SJCRH30 (cell line): ENCODE measurements around the gene SSBP3. TPM values are rescaled to one million over a fixed set of nuclear protein-coding genes. Genes with fewer than 3 reads are reported as not detected.
"Not testable (repeated sequence)": the region's sequence is repeated elsewhere in the genome, so short reads cannot be mapped to it uniquely, and the experiment has no call there.

Source experiments
- DNase-seq, 2 experiments: peaks; one replicate each; pipeline ENCODE4 v3.0.0-alpha.2; 2015 to 2020
- H3K27ac ChIP-seq: fragments of 250-450 bp; sonication (Bioruptor Pico); 2 replicates; pipeline ENCODE4 v1.5.1; 2020; ENCODE audit warnings: mild to moderate bottlenecking, moderate library complexity
- H3K27me3 ChIP-seq: fragments of 250-450 bp; sonication (Bioruptor Pico); 2 replicates; pipeline ENCODE4 v1.5.1; 2020; ENCODE audit warnings: mild to moderate bottlenecking, moderate library complexity
- H3K36me3 ChIP-seq: fragments of 250-450 bp; sonication (Bioruptor Pico); 2 replicates; pipeline ENCODE4 v1.5.1; 2020; ENCODE audit warnings: mild to moderate bottlenecking, moderate library complexity
- H3K4me1 ChIP-seq: fragments of 250-450 bp; sonication (Bioruptor Pico); 2 replicates; pipeline ENCODE4 v1.5.1; 2020; ENCODE audit warnings: mild to moderate bottlenecking, moderate library complexity
- H3K4me3 ChIP-seq: fragments of 250-450 bp; sonication (Bioruptor Pico); 2 replicates; pipeline ENCODE4 v1.5.1; 2020; ENCODE audit warnings: mild to moderate bottlenecking, moderate library complexity
- H3K9me3 ChIP-seq: fragments of 250-450 bp; sonication (Bioruptor Pico); replicated peaks from 2 replicates; pipeline ENCODE4 v1.5.1; 2020; ENCODE audit warnings: mild to moderate bottlenecking, moderate library complexity
- total RNA-seq: library from RNA; depleted of rRNA; stranded (reverse); fragments of >200 nt; shearing (Covaris generic); gene quantifications from 2 replicates; pipeline ENCODE4 v1.2.3, GENCODE V29; 2014; rRNA removed

Gene SSBP3
- total RNA-seq = 27.0 and 32.1 TPM in 2 replicates

GRCh38 chr1:54406339-54407153 is at the start of gene SSBP3:
TSS of gene SSBP3 (minus strand) at chr1:54406394.
- Histone ChIP-seq H3K36me3 (0 out of 2 replicates have a peak, but pooled peaks cover 3% of the 10 kb centered on the region), H3K9me3 (no peaks in the 10 kb centered on the region), H3K4me1 (peaks cover 9% of the 10 kb centered on the region), H3K27ac (no peak within 1 kb of the TSS; the same call in 1 of the 2 replicates), H3K27me3 (no peaks in the 10 kb centered on the region), H3K4me3 (peak within 1 kb of the TSS; percentile 96)
- DNase-seq = peak; percentile 91 to 93

- H3K36me3 ChIP-seq = no peaks in the 10 kb centered on the region
- H3K27ac ChIP-seq = no peak overlapping the region
- H3K9me3 ChIP-seq = peaks cover 6% of the 10 kb centered on the region; the same call in 1 of the 2 replicates
- no peaks in the 10 kb centered on the region for H3K27me3 ChIP-seq
- no peak for DNase-seq
- H3K4me3 ChIP-seq = no peak overlapping the region
- H3K4me1 ChIP-seq = peaks cover 5% of the 10 kb centered on the region; the same call in 1 of the 2 replicates
Measured at GRCh38 chr1:54453509-54453908, 47.3 kb upstream of the SSBP3 start.

- Histone ChIP-seq H3K27ac (no peak overlapping the region), H3K4me3 (no peak overlapping the region), H3K9me3 (peaks cover 6% of the 10 kb centered on the region; the same call in 1 of the 2 replicates), H3K4me1 (peaks cover 5% of the 10 kb centered on the region; the same call in 1 of the 2 replicates), H3K36me3 (no peaks in the 10 kb centered on the region), H3K27me3 (no peaks in the 10 kb centered on the region)
- no peak for DNase-seq
Measured at GRCh38 chr1:54453022-54453421, 46.8 kb upstream of the SSBP3 start.

GRCh38 chr1:54449431-54449830 is 43.2 kb upstream of the SSBP3 start:
- not testable (repeated sequence) for H3K9me3 ChIP-seq, H3K4me3 ChIP-seq, H3K27me3 ChIP-seq, H3K4me1 ChIP-seq, H3K36me3 ChIP-seq, DNase-seq, H3K27ac ChIP-seq

GRCh38 chr1:54448801-54449200 is 42.6 kb upstream of the SSBP3 start:
- not testable (repeated sequence) for H3K27ac ChIP-seq, H3K4me3 ChIP-seq, DNase-seq, H3K4me1 ChIP-seq, H3K9me3 ChIP-seq, H3K27me3 ChIP-seq, H3K36me3 ChIP-seq

- not testable (repeated sequence) for H3K27ac ChIP-seq, H3K4me1 ChIP-seq, H3K36me3 ChIP-seq, H3K4me3 ChIP-seq, DNase-seq, H3K9me3 ChIP-seq, H3K27me3 ChIP-seq
Measured at GRCh38 chr1:54447081-54447480, 40.9 kb upstream of the SSBP3 start.

GRCh38 chr1:54442185-54442584 is 36.0 kb upstream of the SSBP3 start:
- Histone ChIP-seq H3K4me3 (no peak overlapping the region), H3K27me3 (no peaks in the 10 kb centered on the region), H3K4me1 (no peaks in the 10 kb centered on the region), H3K27ac (no peak overlapping the region), H3K9me3 (no peaks in the 10 kb centered on the region), H3K36me3 (no peaks in the 10 kb centered on the region)
- DNase-seq = peak in 1 of 2 experiments; percentile 36

GRCh38 chr1:54439550-54440223 is 33.5 kb upstream of the SSBP3 start:
- no peaks in the 10 kb centered on the region for H3K36me3 ChIP-seq
- no peak overlapping the region for H3K27ac ChIP-seq
- no peaks in the 10 kb centered on the region for H3K27me3 ChIP-seq
- no peaks in the 10 kb centered on the region for H3K4me1 ChIP-seq
- DNase-seq = peak in 1 of 2 experiments; percentile 27
- H3K9me3 ChIP-seq = no peaks in the 10 kb centered on the region
- no peak overlapping the region for H3K4me3 ChIP-seq

GRCh38 chr1:54437783-54438182 is 31.6 kb upstream of the SSBP3 start:
- Histone ChIP-seq H3K36me3 (no peaks in the 10 kb centered on the region), H3K27me3 (no peaks in the 10 kb centered on the region), H3K9me3 (no peaks in the 10 kb centered on the region), H3K27ac (no peak overlapping the region), H3K4me3 (no peak overlapping the region), H3K4me1 (no peaks in the 10 kb centered on the region)
- no peak for DNase-seq

GRCh38 chr1:54436826-54437225 is 30.6 kb upstream of the SSBP3 start:
- no peak overlapping the region for H3K4me3 ChIP-seq
- DNase-seq = no peak
- H3K36me3 ChIP-seq = no peaks in the 10 kb centered on the region
- H3K9me3 ChIP-seq = no peaks in the 10 kb centered on the region
- H3K27ac ChIP-seq = no peak overlapping the region
- no peaks in the 10 kb centered on the region for H3K4me1 ChIP-seq
- H3K27me3 ChIP-seq = no peaks in the 10 kb centered on the region

- H3K27ac ChIP-seq = no peak overlapping the region
- no peaks in the 10 kb centered on the region for H3K4me1 ChIP-seq
- H3K4me3 ChIP-seq = no peak overlapping the region
- H3K9me3 ChIP-seq = no peaks in the 10 kb centered on the region
- no peaks in the 10 kb centered on the region for H3K36me3 ChIP-seq
- no peak for DNase-seq
- no peaks in the 10 kb centered on the region for H3K27me3 ChIP-seq
Measured at GRCh38 chr1:54429838-54430237, 23.6 kb upstream of the SSBP3 start.

- no peaks in the 10 kb centered on the region for H3K36me3 ChIP-seq
- H3K4me1 ChIP-seq = no peaks in the 10 kb centered on the region
- no peaks in the 10 kb centered on the region for H3K9me3 ChIP-seq
- no peak for DNase-seq
- no peaks in the 10 kb centered on the region for H3K27me3 ChIP-seq
- no peak overlapping the region for H3K27ac ChIP-seq
- H3K4me3 ChIP-seq = no peak overlapping the region
Measured at GRCh38 chr1:54428837-54429518, 22.8 kb upstream of the SSBP3 start.

- DNase-seq = no peak
- Histone ChIP-seq H3K4me1 (no peaks in the 10 kb centered on the region), H3K4me3 (no peak overlapping the region), H3K27me3 (no peaks in the 10 kb centered on the region), H3K36me3 (no peaks in the 10 kb centered on the region), H3K27ac (no peak overlapping the region), H3K9me3 (no peaks in the 10 kb centered on the region)
Measured at GRCh38 chr1:54425152-54425584, 19.0 kb upstream of the SSBP3 start.

- Histone ChIP-seq H3K9me3 (no peaks in the 10 kb centered on the region), H3K4me3 (no peak overlapping the region), H3K36me3 (no peaks in the 10 kb centered on the region), H3K27ac (no peak overlapping the region), H3K27me3 (no peaks in the 10 kb centered on the region), H3K4me1 (no peaks in the 10 kb centered on the region)
- DNase-seq = no peak
Measured at GRCh38 chr1:54424398-54424797, 18.2 kb upstream of the SSBP3 start.

GRCh38 chr1:54421101-54421504 is 14.9 kb upstream of the SSBP3 start:
- H3K36me3 ChIP-seq = no peaks in the 10 kb centered on the region
- H3K27ac ChIP-seq = no peak overlapping the region
- no peaks in the 10 kb centered on the region for H3K4me1 ChIP-seq
- H3K27me3 ChIP-seq = no peaks in the 10 kb centered on the region
- DNase-seq = no peak
- H3K4me3 ChIP-seq = no peak overlapping the region
- H3K9me3 ChIP-seq = no peaks in the 10 kb centered on the region
